ENCODE results near the gene DIDO1. TPM values are rescaled to one million over a fixed set of nuclear protein-coding genes. Genes with fewer than 3 reads are reported as not detected.

Gene DIDO1
- total and polyA plus RNA-seq, 2 of the 13 experiments (the other 11 are each of a cell fraction or from before 2014, with no cell fraction given), result 75.0 to 75.1 TPM

DNA sequence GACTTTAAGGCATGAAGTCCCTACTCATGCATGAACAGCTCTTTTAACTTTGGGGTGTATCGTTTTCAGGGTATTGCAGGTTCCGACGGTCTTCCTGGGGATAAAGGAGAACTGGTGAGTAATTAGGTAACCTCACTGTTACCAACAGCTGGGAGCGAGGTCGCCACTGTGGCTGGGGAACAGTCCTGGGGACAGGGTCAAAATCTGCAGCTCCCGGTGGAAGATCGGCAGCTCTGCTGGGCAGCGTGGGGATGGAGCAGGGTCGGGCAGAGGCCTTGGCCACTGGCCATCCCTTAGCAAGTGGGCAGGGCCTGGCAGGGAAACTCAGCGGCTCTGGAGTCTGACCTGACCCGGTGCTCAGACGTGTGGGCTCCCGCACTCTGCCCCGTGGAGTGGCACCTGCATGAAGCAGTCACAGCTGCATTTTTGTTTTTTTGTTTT is 93.3 kb downstream of the DIDO1 start (continued):
- 0 out of 2 replicates have a peak, but pooled peaks have one; percentile 40 for TF ChIP-seq KDM5B (CRISPR knock-in tag; IDR thresholded peaks at IDR 0.05; ENCODE audit: borderline replicate concordance)
- TF ChIP-seq RXRA (CRISPR knock-in tag; IDR thresholded peaks at IDR 0.05), result 0 out of 2 replicates have a peak, but pooled peaks have one; percentile 3
- TF ChIP-seq ZNF17 (CRISPR knock-in tag; IDR thresholded peaks at IDR 0.05), result no peak
- TF ChIP-seq, protein P1, sequence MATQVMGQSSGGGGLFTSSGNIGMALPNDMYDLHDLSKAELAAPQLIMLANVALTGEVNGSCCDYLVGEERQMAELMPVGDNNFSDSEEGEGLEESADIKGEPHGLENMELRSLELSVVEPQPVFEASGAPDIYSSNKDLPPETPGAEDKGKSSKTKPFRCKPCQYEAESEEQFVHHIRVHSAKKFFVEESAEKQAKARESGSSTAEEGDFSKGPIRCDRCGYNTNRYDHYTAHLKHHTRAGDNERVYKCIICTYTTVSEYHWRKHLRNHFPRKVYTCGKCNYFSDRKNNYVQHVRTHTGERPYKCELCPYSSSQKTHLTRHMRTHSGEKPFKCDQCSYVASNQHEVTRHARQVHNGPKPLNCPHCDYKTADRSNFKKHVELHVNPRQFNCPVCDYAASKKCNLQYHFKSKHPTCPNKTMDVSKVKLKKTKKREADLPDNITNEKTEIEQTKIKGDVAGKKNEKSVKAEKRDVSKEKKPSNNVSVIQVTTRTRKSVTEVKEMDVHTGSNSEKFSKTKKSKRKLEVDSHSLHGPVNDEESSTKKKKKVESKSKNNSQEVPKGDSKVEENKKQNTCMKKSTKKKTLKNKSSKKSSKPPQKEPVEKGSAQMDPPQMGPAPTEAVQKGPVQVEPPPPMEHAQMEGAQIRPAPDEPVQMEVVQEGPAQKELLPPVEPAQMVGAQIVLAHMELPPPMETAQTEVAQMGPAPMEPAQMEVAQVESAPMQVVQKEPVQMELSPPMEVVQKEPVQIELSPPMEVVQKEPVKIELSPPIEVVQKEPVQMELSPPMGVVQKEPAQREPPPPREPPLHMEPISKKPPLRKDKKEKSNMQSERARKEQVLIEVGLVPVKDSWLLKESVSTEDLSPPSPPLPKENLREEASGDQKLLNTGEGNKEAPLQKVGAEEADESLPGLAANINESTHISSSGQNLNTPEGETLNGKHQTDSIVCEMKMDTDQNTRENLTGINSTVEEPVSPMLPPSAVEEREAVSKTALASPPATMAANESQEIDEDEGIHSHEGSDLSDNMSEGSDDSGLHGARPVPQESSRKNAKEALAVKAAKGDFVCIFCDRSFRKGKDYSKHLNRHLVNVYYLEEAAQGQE (IDR thresholded peaks at IDR 0.05; ENCODE audit: borderline replicate concordance in 1 of 2, low read depth in 1 of 2, low read length in 2 of 2), result no peak
- TF ChIP-seq, protein P2, sequence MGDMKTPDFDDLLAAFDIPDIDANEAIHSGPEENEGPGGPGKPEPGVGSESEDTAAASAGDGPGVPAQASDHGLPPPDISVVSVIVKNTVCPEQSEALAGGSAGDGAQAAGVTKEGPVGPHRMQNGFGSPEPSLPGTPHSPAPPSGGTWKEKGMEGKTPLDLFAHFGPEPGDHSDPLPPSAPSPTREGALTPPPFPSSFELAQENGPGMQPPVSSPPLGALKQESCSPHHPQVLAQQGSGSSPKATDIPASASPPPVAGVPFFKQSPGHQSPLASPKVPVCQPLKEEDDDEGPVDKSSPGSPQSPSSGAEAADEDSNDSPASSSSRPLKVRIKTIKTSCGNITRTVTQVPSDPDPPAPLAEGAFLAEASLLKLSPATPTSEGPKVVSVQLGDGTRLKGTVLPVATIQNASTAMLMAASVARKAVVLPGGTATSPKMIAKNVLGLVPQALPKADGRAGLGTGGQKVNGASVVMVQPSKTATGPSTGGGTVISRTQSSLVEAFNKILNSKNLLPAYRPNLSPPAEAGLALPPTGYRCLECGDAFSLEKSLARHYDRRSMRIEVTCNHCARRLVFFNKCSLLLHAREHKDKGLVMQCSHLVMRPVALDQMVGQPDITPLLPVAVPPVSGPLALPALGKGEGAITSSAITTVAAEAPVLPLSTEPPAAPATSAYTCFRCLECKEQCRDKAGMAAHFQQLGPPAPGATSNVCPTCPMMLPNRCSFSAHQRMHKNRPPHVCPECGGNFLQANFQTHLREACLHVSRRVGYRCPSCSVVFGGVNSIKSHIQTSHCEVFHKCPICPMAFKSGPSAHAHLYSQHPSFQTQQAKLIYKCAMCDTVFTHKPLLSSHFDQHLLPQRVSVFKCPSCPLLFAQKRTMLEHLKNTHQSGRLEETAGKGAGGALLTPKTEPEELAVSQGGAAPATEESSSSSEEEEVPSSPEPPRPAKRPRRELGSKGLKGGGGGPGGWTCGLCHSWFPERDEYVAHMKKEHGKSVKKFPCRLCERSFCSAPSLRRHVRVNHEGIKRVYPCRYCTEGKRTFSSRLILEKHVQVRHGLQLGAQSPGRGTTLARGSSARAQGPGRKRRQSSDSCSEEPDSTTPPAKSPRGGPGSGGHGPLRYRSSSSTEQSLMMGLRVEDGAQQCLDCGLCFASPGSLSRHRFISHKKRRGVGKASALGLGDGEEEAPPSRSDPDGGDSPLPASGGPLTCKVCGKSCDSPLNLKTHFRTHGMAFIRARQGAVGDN (CRISPR knock-in tag; IDR thresholded peaks at IDR 0.05), result no peak; the same call in 1 of the 2 replicates
- TF ChIP-seq CHD2 (IDR thresholded peaks at IDR 0.05; ENCODE audit: low read depth, low read length), result no peak
- TF ChIP-seq ZNF333 (CRISPR knock-in tag; IDR thresholded peaks at IDR 0.05; ENCODE audit: borderline replicate concordance), result 0 out of 2 replicates have a peak, but pooled peaks have one; percentile 44
- no peak for TF ChIP-seq CAMTA2 (CRISPR knock-in tag; IDR thresholded peaks at IDR 0.05; ENCODE audit: borderline replicate concordance)
- TF ChIP-seq ZNF652 (CRISPR knock-in tag; IDR thresholded peaks at IDR 0.05; ENCODE audit: borderline replicate concordance, low read depth), result no peak
- no peak for TF ChIP-seq ZNF615 (CRISPR knock-in tag; IDR thresholded peaks at IDR 0.05; ENCODE audit: borderline replicate concordance)
- TF ChIP-seq HNRNPL (IDR thresholded peaks at IDR 0.05; ENCODE audit: low read depth, low read length), result 0 out of 2 replicates have a peak, but pooled peaks have one; percentile 58
- TF ChIP-seq ZNF749 (CRISPR knock-in tag; IDR thresholded peaks at IDR 0.05; ENCODE audit: borderline replicate concordance), result no peak
- TF ChIP-seq MAF1 (CRISPR knock-in tag; IDR thresholded peaks at IDR 0.05; ENCODE audit: borderline replicate concordance), result no peak
- TF ChIP-seq, protein P3, sequence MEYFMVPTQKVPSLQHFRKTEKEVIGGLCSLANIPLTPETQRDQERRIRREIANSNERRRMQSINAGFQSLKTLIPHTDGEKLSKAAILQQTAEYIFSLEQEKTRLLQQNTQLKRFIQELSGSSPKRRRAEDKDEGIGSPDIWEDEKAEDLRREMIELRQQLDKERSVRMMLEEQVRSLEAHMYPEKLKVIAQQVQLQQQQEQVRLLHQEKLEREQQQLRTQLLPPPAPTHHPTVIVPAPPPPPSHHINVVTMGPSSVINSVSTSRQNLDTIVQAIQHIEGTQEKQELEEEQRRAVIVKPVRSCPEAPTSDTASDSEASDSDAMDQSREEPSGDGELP (IDR thresholded peaks at IDR 0.05; ENCODE audit: borderline replicate concordance, low read depth), result peak; percentile 39; the same call in 1 of the 2 replicates
- TF ChIP-seq ARNT (IDR thresholded peaks at IDR 0.05), result no peak
- TF ChIP-seq ZNF230 (CRISPR knock-in tag; IDR thresholded peaks at IDR 0.05), result 0 out of 2 replicates have a peak, but pooled peaks have one; percentile 50
- no peak for TF ChIP-seq CHCHD3 (CRISPR knock-in tag; IDR thresholded peaks at IDR 0.05)
- TF ChIP-seq ZNF124 (CRISPR knock-in tag; IDR thresholded peaks at IDR 0.05), result no peak

All from HepG2 (cell line).